HepG2 (cell line): ENCODE results near the gene COPZ1. TPM values are rescaled to one million over a fixed set of nuclear protein-coding genes. Genes with fewer than 3 reads are reported as not detected.
A peak's percentile ranks its signal among the peaks of the same experiment; 100 is the strongest.

Experiments
- BORCS8-MEF2B ChIP-seq: sonication (generic); formaldehyde crosslinking; IDR thresholded peaks from 2 replicates; pipeline ENCODE4 v1.8.0; 2022; ENCODE audit warnings: mild to moderate bottlenecking, missing genetic modification reagents
- GLI4 ChIP-seq: sonication (generic); formaldehyde crosslinking; IDR thresholded peaks from 2 replicates; pipeline ENCODE4 v1.5.1; 2020; ENCODE audit warnings: missing genetic modification reagents, mild to moderate bottlenecking, moderate library complexity, borderline replicate concordance
- NBN ChIP-seq: fragments of 450-650 bp; conservative IDR thresholded peaks from 2 replicates; pipeline ENCODE4 v1.6.1; 2017
- NR2F6 ChIP-seq, 2 experiments: IDR thresholded peaks; 2 replicates each; pipeline ENCODE4 v1.6.1; 2016; ENCODE audit warnings: antibody characterized with exemption in 1 of 2, mild to moderate bottlenecking in 1 of 2
- PAF1 ChIP-seq: IDR thresholded peaks from 2 replicates; pipeline ENCODE4 v1.6.1; 2016; ENCODE audit warnings: missing genetic modification reagents, missing compliant biosample characterization
- PHB2 ChIP-seq: fragments of 450-650 bp; IDR thresholded peaks from 2 replicates; pipeline ENCODE4 v1.6.1; 2018; ENCODE audit not compliant: partially characterized antibody
- POLR2A ChIP-seq, 2 experiments: IDR thresholded peaks; 2 replicates each; pipeline ENCODE4 v1.6.1; 2011; ENCODE audit warnings: low read depth in 2 of 2, low read length in 2 of 2, mild to moderate bottlenecking in 1 of 2, moderate library complexity in 1 of 2; ENCODE audit not compliant: insufficient read depth in 1 of 2
- POLR2G ChIP-seq: fragments of 200-400 bp; formaldehyde crosslinking; IDR thresholded peaks from 2 replicates; pipeline ENCODE4 v1.6.1; 2018; ENCODE audit warnings: mild to moderate bottlenecking, low read depth, low read length, moderate library complexity
- RAD21 ChIP-seq: fragments of 450-650 bp; formaldehyde crosslinking; IDR thresholded peaks from 2 replicates; pipeline ENCODE4 v1.5.0; 2020; ENCODE audit warnings: mild to moderate bottlenecking
- RBM22 ChIP-seq: fragments of 200-400 bp; formaldehyde crosslinking; optimal IDR thresholded peaks from 2 replicates; pipeline ENCODE3; 2017; ENCODE audit warnings: mild to moderate bottlenecking, low read length, moderate library complexity
- REPIN1 ChIP-seq: sonication (generic); formaldehyde crosslinking; IDR thresholded peaks from 2 replicates; pipeline ENCODE4 v1.8.0; 2022; ENCODE audit warnings: missing genetic modification reagents, low read depth, mild to moderate bottlenecking, borderline replicate concordance
- SALL1 ChIP-seq: sonication (generic); formaldehyde crosslinking; IDR thresholded peaks from 2 replicates; pipeline ENCODE4 v1.8.0; 2022; ENCODE audit warnings: mild to moderate bottlenecking, missing genetic modification reagents
- SMAD3 ChIP-seq: sonication (generic); formaldehyde crosslinking; IDR thresholded peaks from 2 replicates; pipeline ENCODE4 v1.4.0; 2020; ENCODE audit warnings: missing genetic modification reagents
- SMAD9 ChIP-seq: sonication (generic); formaldehyde crosslinking; IDR thresholded peaks from 2 replicates; pipeline ENCODE4 v1.5.1; 2020; ENCODE audit warnings: mild to moderate bottlenecking, missing genetic modification reagents
- TAF15 ChIP-seq: fragments of 200-400 bp; formaldehyde crosslinking; IDR thresholded peaks from one replicate; pipeline ENCODE4 v1.6.1; 2018; ENCODE audit warnings: mild to moderate bottlenecking, low read depth, low read length; ENCODE audit not compliant: poor library complexity, severe bottlenecking
- ZBTB7B ChIP-seq: sonication (generic); formaldehyde crosslinking; IDR thresholded peaks from 2 replicates; pipeline ENCODE4 v1.4.0; 2020; ENCODE audit warnings: missing genetic modification reagents
- ZFP37 ChIP-seq: sonication (generic); formaldehyde crosslinking; IDR thresholded peaks from 2 replicates; pipeline ENCODE4 v1.4.0; 2020; ENCODE audit warnings: missing genetic modification reagents, borderline replicate concordance
- ZNF543 ChIP-seq: sonication (generic); formaldehyde crosslinking; IDR thresholded peaks from 2 replicates; pipeline ENCODE4 v1.4.0; 2020; ENCODE audit warnings: mild to moderate bottlenecking, missing genetic modification reagents
- ZNF589 ChIP-seq: sonication (generic); formaldehyde crosslinking; conservative IDR thresholded peaks from 2 replicates; pipeline ENCODE4 v1.8.0; 2022; ENCODE audit warnings: mild to moderate bottlenecking, moderate library complexity, missing genetic modification reagents
- ZNF749 ChIP-seq: sonication (generic); formaldehyde crosslinking; IDR thresholded peaks from 2 replicates; pipeline ENCODE4 v1.8.0; 2022; ENCODE audit warnings: mild to moderate bottlenecking, missing genetic modification reagents, moderate library complexity, borderline replicate concordance
- ZSCAN31 ChIP-seq: sonication (generic); formaldehyde crosslinking; IDR thresholded peaks from 2 replicates; pipeline ENCODE4 v1.5.0; 2020; ENCODE audit warnings: low read depth, mild to moderate bottlenecking, missing genetic modification reagents
- polyA plus RNA-seq, 8 experiments: library from polyadenylated mRNA; depleted of rRNA in 3 of 8; stranded (reverse) in 7 of 8; unstranded in 1 of 8; fragments of >200 nt; fragmentation: Illumina TruSeq in 4 of 8; extraction: Trizol in 4 of 8; gene quantifications; 2 replicates each; pipeline versions ENCODE4 v1.2.1 to v1.2.3, GENCODE V29; 2011 to 2016; ENCODE audit warnings: low read depth in 4 of 8, missing spikeins in 1 of 8, mixed read lengths in 1 of 8; ENCODE audit not compliant: insufficient read depth in 1 of 8
- total RNA-seq, 5 experiments: library from RNA; depleted of rRNA; stranded (reverse); fragments of >200 nt; fragmentation: Illumina TruSeq; extraction: Trizol; gene quantifications; 2 replicates each; pipeline ENCODE4 v1.2.3, GENCODE V29; 2016; ENCODE audit warnings: low read depth in 1 of 5
- TF ChIP-seq, protein P1 (sequence below): sonication (generic); formaldehyde crosslinking; IDR thresholded peaks from 2 replicates; pipeline ENCODE4 v1.5.0; 2020; ENCODE audit warnings: mild to moderate bottlenecking, missing genetic modification reagents
- TF ChIP-seq, protein P2 (sequence below): sonication (generic); formaldehyde crosslinking; conservative IDR thresholded peaks from 2 replicates; pipeline ENCODE4 v1.4.0; 2020; ENCODE audit warnings: missing genetic modification reagents
- TF ChIP-seq, protein P3 (sequence below), 2 experiments: sonication (generic) in 1 of 2; formaldehyde crosslinking in 1 of 2; IDR thresholded peaks; 2 replicates each; pipeline versions ENCODE4 v1.5.1 to v1.6.1; 2011 to 2020; ENCODE audit warnings: borderline replicate concordance in 1 of 2, low read depth in 1 of 2, low read length in 1 of 2, mild to moderate bottlenecking in 1 of 2, missing genetic modification reagents in 1 of 2, moderate library complexity in 1 of 2

The COPZ1 gene
- total and polyA plus RNA-seq, 2 of the 13 experiments (the other 11 are each of a cell fraction or from before 2014, with no cell fraction given): 125 to 184 TPM

DNA sequence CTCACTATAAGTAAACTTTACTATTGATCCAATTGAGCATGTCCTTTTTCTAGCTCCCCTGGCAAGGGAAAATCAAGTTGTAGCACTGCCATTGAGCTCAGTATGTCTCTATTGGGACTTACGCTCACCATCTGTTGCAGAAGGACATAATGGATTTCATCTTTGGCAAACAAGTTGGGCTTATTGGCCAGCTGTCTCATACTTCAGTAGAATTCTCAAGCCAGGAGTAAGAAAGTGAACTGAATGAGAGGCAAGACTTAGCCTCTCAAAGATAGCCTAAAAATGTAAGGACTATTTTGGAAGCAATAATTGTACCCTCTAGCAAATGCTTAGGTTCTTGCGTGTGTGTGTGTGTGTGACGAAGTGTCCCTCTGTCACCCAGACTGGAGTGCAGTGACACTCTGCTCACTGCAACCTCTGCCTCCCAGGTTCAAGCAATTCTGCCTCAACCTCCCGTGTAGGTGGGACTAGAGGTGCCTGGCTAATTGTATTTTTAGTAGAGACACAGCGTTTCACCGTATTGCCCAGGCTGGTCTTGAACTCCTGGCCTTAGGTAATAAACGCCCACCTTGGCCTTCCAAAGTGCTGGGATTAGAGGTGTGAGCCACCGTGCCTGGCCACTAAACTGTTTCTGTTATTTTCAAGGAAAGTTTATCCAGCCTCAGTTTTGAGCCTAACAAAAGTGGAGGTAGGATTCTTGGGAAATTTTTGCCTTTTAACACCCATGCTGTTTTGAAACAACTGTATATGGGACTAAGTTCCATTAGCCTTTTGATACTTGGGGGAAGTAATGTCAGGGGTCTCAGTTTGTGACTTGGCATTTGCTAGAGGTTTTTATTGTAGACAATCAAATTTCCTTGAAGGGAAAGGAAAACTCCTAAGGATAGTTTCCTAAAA, 37.4 kb upstream of the COPZ1 start (continued):
- TF ChIP-seq, protein P1, sequence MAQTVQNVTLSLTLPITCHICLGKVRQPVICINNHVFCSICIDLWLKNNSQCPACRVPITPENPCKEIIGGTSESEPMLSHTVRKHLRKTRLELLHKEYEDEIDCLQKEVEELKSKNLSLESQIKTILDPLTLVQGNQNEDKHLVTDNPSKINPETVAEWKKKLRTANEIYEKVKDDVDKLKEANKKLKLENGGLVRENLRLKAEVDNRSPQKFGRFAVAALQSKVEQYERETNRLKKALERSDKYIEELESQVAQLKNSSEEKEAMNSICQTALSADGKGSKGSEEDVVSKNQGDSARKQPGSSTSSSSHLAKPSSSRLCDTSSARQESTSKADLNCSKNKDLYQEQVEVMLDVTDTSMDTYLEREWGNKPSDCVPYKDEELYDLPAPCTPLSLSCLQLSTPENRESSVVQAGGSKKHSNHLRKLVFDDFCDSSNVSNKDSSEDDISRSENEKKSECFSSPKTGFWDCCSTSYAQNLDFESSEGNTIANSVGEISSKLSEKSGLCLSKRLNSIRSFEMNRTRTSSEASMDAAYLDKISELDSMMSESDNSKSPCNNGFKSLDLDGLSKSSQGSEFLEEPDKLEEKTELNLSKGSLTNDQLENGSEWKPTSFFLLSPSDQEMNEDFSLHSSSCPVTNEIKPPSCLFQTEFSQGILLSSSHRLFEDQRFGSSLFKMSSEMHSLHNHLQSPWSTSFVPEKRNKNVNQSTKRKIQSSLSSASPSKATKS: no peak
- TF ChIP-seq ZNF589 (0 out of 2 replicates have a peak, but pooled peaks have one; percentile 43), ZFP37 (CRISPR knock-in tag) (no peak), SMAD9 (CRISPR knock-in tag) (no peak), RBM22 (peak; percentile 100), NBN (no peak), SALL1 (CRISPR knock-in tag) (no peak), ZNF749 (CRISPR knock-in tag) (peak; percentile 47; the same call in 1 of the 2 replicates), PAF1 (peak; percentile 93), GLI4 (CRISPR knock-in tag) (no peak), ZBTB7B (CRISPR knock-in tag) (no peak), REPIN1 (CRISPR knock-in tag) (peak; percentile 35; the same call in 1 of the 2 replicates), BORCS8-MEF2B (0 out of 2 replicates have a peak, but pooled peaks have one; percentile 48), POLR2G (peak; percentile 77), POLR2A (IDR thresholded peaks at IDR 0.05; ENCODE audit: insufficient read depth in 1 of 2, low read depth in 2 of 2, low read length in 2 of 2) (peak; percentile 69 to 93), NR2F6 (IDR thresholded peaks at IDR 0.05) (no peak), NR2F6 (CRISPR knock-in tag; IDR thresholded peaks at IDR 0.05) (no peak), ZSCAN31 (no peak), PHB2 (no peak), RAD21 (peak; percentile 29; the same call in 1 of the 2 replicates), TAF15 (no peak), ZNF543 (CRISPR knock-in tag) (no peak), SMAD3 (CRISPR knock-in tag) (no peak)
- TF ChIP-seq, protein P2, sequence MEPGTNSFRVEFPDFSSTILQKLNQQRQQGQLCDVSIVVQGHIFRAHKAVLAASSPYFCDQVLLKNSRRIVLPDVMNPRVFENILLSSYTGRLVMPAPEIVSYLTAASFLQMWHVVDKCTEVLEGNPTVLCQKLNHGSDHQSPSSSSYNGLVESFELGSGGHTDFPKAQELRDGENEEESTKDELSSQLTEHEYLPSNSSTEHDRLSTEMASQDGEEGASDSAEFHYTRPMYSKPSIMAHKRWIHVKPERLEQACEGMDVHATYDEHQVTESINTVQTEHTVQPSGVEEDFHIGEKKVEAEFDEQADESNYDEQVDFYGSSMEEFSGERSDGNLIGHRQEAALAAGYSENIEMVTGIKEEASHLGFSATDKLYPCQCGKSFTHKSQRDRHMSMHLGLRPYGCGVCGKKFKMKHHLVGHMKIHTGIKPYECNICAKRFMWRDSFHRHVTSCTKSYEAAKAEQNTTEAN (CRISPR knock-in tag): no peak
- TF ChIP-seq, protein P3, sequence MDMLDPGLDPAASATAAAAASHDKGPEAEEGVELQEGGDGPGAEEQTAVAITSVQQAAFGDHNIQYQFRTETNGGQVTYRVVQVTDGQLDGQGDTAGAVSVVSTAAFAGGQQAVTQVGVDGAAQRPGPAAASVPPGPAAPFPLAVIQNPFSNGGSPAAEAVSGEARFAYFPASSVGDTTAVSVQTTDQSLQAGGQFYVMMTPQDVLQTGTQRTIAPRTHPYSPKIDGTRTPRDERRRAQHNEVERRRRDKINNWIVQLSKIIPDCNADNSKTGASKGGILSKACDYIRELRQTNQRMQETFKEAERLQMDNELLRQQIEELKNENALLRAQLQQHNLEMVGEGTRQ (IDR thresholded peaks at IDR 0.05; ENCODE audit: low read depth, low read length): no peak
- TF ChIP-seq, protein P3 (CRISPR knock-in tag; IDR thresholded peaks at IDR 0.05; ENCODE audit: borderline replicate concordance): no peak
